IMR-90 (cell line): ENCODE results near the gene EPGN.

Experiments
- BHLHE40 ChIP-seq: fragments of 150-350 bp; IDR thresholded peaks from 2 replicates; pipeline ENCODE4 v1.6.1; 2016; ENCODE audit warnings: mild to moderate bottlenecking, low read depth, low read length
- CEBPB ChIP-seq: IDR thresholded peaks from 2 replicates; pipeline ENCODE4 v1.6.1; 2012; ENCODE audit warnings: low read depth, low read length, improper control_type of control experiment
- CHD1 ChIP-seq: IDR thresholded peaks from 2 replicates; pipeline ENCODE4 v1.6.1; 2012; ENCODE audit warnings: low read depth, low read length, improper control_type of control experiment
- CTCF ChIP-seq: conservative IDR thresholded peaks from 2 replicates; pipeline ENCODE4 v1.5.1; 2012; ENCODE audit warnings: mild to moderate bottlenecking, low read depth, low read length, improper control_type of control experiment
- ELK1 ChIP-seq: fragments of 150-350 bp; IDR thresholded peaks from 2 replicates; pipeline ENCODE4 v1.6.1; 2016; ENCODE audit warnings: low read depth, mild to moderate bottlenecking, low read length, moderate library complexity, borderline replicate concordance
- MAFK ChIP-seq: IDR thresholded peaks from 2 replicates; pipeline ENCODE4 v1.6.1; 2012; ENCODE audit warnings: low read depth, low read length, improper control_type of control experiment
- POLR2A ChIP-seq: IDR thresholded peaks from 2 replicates; pipeline ENCODE4 v1.6.1; 2012; ENCODE audit warnings: mild to moderate bottlenecking, low read depth, low read length
- RFX5 ChIP-seq: IDR thresholded peaks from 2 replicates; pipeline ENCODE4 v1.8.0; 2012; ENCODE audit warnings: low read depth, mild to moderate bottlenecking, low read length, moderate library complexity
- SMC3 ChIP-seq: fragments of 150-350 bp; IDR thresholded peaks from 2 replicates; pipeline ENCODE4 v1.6.1; 2016; ENCODE audit warnings: low read depth, mild to moderate bottlenecking, antibody characterized with exemption, low read length, moderate library complexity
- USF2 ChIP-seq: fragments of 150-350 bp; IDR thresholded peaks from 2 replicates; pipeline ENCODE4 v1.6.1; 2017; ENCODE audit warnings: mild to moderate bottlenecking, antibody characterized with exemption, low read length, low read depth

DNA sequence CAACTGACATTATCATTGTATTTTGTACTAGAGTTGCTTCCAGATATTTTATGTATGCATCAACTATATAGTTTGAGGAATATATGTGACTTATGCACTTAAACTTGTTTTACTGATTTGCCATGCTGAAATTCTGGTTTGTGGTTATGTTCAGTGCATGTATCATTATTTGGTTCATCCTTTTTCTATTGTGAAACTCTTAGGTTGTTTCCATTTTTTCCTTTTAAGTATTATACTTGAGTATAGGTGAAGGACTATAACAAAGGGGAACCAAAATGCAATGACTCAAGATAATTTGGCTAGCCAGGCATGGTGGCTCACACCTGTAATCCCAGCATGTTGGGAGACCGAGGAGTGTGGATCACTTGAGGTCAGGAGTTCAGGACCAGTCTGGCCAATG lies 21.1 kb upstream of the EPGN start:
- TF ChIP-seq USF2 (no peak), CTCF (no peak), RFX5 (no peak), BHLHE40 (no peak), ELK1 (no peak), POLR2A (no peak), MAFK (no peak), CEBPB (no peak), SMC3 (no peak), CHD1 (no peak)
